Neural progenitor cell (in vitro differentiated cells): Measurements from ENCODE around the gene PLEKHF1. TPM values are rescaled to one million over a fixed set of nuclear protein-coding genes. Genes with fewer than 3 reads are reported as not detected.
"Not testable (repeated sequence)": the region's sequence is repeated elsewhere in the genome, so short reads cannot be mapped to it uniquely, and the experiment has no call there.

ENCODE experiments used
- DNase-seq: peaks from one replicate; pipeline ENCODE4 v3.0.0-alpha.2; 2016; ENCODE audit warnings: low spot score
- H2AFZ ChIP-seq: fragments of 200-600 bp; sonication (generic); replicated peaks from 2 replicates; pipeline ENCODE4 v1.6.1; 2016; ENCODE audit warnings: antibody characterized with exemption
- H3F3A ChIP-seq: fragments of 200-600 bp; sonication (generic); 2 replicates; pipeline ENCODE4 v1.6.1; 2016; ENCODE audit warnings: antibody characterized with exemption, low read depth
- H3K27ac ChIP-seq: fragments of 200-600 bp; sonication (generic); 2 replicates; pipeline ENCODE4 v1.5.1; 2016; ENCODE audit warnings: mild to moderate bottlenecking
- H3K27me3 ChIP-seq: fragments of 200-600 bp; sonication (generic); 2 replicates; pipeline ENCODE4 v1.6.1; 2016; ENCODE audit warnings: mild to moderate bottlenecking, moderate library complexity
- H3K36me3 ChIP-seq: fragments of 200-600 bp; sonication (generic); 2 replicates; pipeline ENCODE4 v1.5.1; 2016
- H3K4me1 ChIP-seq: fragments of 200-600 bp; sonication (generic); 2 replicates; pipeline ENCODE4 v1.6.1; 2016; ENCODE audit warnings: mixed run types
- H3K4me2 ChIP-seq: fragments of 200-600 bp; sonication (generic); 2 replicates; pipeline ENCODE4 v1.6.1; 2016
- H3K4me3 ChIP-seq: fragments of 200-600 bp; sonication (generic); 2 replicates; pipeline ENCODE4 v1.5.1; 2016
- H3K79me2 ChIP-seq: fragments of 200-600 bp; sonication (generic); 2 replicates; pipeline ENCODE4 v1.6.1; 2016; ENCODE audit warnings: low read depth
- H3K9ac ChIP-seq: fragments of 200-600 bp; sonication (generic); 2 replicates; pipeline ENCODE4 v1.6.1; 2016
- H3K9me3 ChIP-seq: fragments of 200-600 bp; sonication (generic); 2 replicates; pipeline ENCODE4 v1.5.1; 2016; ENCODE audit warnings: low read depth
- H4K20me1 ChIP-seq: fragments of 200-600 bp; sonication (generic); 2 replicates; pipeline ENCODE4 v1.6.1; 2016; ENCODE audit warnings: low read depth
- H3K27ac Mint-ChIP-seq: 3 replicates; pipeline ENCODE4 v1.8.0; 2021; ENCODE audit warnings: mixed read lengths
- H3K27me3 Mint-ChIP-seq: 2 replicates; pipeline ENCODE4 v1.8.0; 2022; ENCODE audit warnings: low read depth, mild to moderate bottlenecking, inconsistent platforms, moderate library complexity, mixed read lengths; ENCODE audit not compliant: insufficient read depth
- H3K36me3 Mint-ChIP-seq: 3 replicates; pipeline ENCODE4 v1.8.0; 2021; ENCODE audit warnings: mixed read lengths
- H3K4me1 Mint-ChIP-seq: 3 replicates; pipeline ENCODE4 v1.8.0; 2021; ENCODE audit warnings: mixed read lengths
- H3K4me3 Mint-ChIP-seq: 3 replicates; pipeline ENCODE4 v1.8.0; 2021; ENCODE audit warnings: mild to moderate bottlenecking, moderate library complexity, mixed read lengths
- H3K9me3 Mint-ChIP-seq: 3 replicates; pipeline ENCODE4 v1.8.0; 2020; ENCODE audit warnings: mixed read lengths
- EZH2 ChIP-seq: fragments of 200-600 bp; sonication (generic); IDR thresholded peaks from 2 replicates; pipeline ENCODE4 v1.6.1; 2017; ENCODE audit warnings: antibody characterized with exemption, mild to moderate bottlenecking, moderate library complexity
- EZH2phosphoT487 ChIP-seq: fragments of 200-600 bp; sonication (generic); IDR thresholded peaks from 2 replicates; pipeline ENCODE4 v1.6.1; 2017; ENCODE audit warnings: antibody characterized with exemption
- total RNA-seq: library from RNA; depleted of rRNA; stranded (reverse); fragments of >200 nt; gene quantifications from 2 replicates; pipeline ENCODE4 v1.2.3, GENCODE V29; 2015; ENCODE audit warnings: low replicate concordance
- TF ChIP-seq, protein P1 (sequence below): fragments of 200-600 bp; sonication (generic); IDR thresholded peaks from 2 replicates; pipeline ENCODE4 v1.5.1; 2017; ENCODE audit warnings: antibody characterized with exemption, mild to moderate bottlenecking

PLEKHF1 gene
- total RNA-seq, 1 donor from 2014 or later = 1.2 TPM

DNA sequence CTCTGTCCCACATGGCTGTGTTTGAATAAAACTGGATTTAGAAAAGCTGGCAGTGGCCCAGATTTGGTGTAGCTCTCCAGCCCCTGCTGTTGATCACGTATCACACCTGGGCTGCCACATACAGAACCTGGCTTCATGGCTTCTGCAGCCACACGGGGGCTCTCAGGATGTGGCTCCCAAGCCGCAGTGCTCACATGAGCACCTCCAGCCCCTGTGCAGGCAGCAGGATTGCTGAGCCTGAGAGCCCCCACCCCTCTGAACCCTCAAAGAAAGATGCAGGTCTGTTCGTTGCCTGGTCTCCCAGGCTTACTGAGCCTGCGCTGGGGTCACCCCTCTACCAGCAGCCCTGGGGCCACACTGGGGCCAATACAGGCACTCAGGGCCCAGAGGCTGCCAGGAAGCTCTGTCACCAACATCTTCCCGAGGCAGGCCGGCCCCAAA is 2.7 kb downstream of the PLEKHF1 start:
- H3K4me2 ChIP-seq = no peak overlapping the region
- Mint-ChIP-seq H3K27me3 (peaks cover 25% of the 10 kb centered on the region), H3K4me1 (peaks cover 44% of the 10 kb centered on the region), H3K27ac (no peak overlapping the region), H3K36me3 (peaks cover 7% of the 10 kb centered on the region), H3K9me3 (no peaks in the 10 kb centered on the region), H3K4me3 (no peak overlapping the region)
- peaks cover 54% of the 10 kb centered on the region for H3K27me3 ChIP-seq
- H3K9me3 ChIP-seq = no peaks in the 10 kb centered on the region
- H3K9ac ChIP-seq = no peak overlapping the region
- TF ChIP-seq EZH2 = peak; percentile 29
- TF ChIP-seq, protein P1, sequence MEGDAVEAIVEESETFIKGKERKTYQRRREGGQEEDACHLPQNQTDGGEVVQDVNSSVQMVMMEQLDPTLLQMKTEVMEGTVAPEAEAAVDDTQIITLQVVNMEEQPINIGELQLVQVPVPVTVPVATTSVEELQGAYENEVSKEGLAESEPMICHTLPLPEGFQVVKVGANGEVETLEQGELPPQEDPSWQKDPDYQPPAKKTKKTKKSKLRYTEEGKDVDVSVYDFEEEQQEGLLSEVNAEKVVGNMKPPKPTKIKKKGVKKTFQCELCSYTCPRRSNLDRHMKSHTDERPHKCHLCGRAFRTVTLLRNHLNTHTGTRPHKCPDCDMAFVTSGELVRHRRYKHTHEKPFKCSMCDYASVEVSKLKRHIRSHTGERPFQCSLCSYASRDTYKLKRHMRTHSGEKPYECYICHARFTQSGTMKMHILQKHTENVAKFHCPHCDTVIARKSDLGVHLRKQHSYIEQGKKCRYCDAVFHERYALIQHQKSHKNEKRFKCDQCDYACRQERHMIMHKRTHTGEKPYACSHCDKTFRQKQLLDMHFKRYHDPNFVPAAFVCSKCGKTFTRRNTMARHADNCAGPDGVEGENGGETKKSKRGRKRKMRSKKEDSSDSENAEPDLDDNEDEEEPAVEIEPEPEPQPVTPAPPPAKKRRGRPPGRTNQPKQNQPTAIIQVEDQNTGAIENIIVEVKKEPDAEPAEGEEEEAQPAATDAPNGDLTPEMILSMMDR = no peak
- no peak overlapping the region for H3K4me3 ChIP-seq
- H4K20me1 ChIP-seq = peaks cover 11% of the 10 kb centered on the region
- DNase-seq = no peak
- H3K27ac ChIP-seq = no peak overlapping the region
- H3F3A ChIP-seq = peaks cover 22% of the 10 kb centered on the region
- no peak overlapping the region for H2AFZ ChIP-seq
- no peaks in the 10 kb centered on the region for H3K79me2 ChIP-seq
- H3K4me1 ChIP-seq = peaks cover 13% of the 10 kb centered on the region
- H3K36me3 ChIP-seq = no peaks in the 10 kb centered on the region

DNA sequence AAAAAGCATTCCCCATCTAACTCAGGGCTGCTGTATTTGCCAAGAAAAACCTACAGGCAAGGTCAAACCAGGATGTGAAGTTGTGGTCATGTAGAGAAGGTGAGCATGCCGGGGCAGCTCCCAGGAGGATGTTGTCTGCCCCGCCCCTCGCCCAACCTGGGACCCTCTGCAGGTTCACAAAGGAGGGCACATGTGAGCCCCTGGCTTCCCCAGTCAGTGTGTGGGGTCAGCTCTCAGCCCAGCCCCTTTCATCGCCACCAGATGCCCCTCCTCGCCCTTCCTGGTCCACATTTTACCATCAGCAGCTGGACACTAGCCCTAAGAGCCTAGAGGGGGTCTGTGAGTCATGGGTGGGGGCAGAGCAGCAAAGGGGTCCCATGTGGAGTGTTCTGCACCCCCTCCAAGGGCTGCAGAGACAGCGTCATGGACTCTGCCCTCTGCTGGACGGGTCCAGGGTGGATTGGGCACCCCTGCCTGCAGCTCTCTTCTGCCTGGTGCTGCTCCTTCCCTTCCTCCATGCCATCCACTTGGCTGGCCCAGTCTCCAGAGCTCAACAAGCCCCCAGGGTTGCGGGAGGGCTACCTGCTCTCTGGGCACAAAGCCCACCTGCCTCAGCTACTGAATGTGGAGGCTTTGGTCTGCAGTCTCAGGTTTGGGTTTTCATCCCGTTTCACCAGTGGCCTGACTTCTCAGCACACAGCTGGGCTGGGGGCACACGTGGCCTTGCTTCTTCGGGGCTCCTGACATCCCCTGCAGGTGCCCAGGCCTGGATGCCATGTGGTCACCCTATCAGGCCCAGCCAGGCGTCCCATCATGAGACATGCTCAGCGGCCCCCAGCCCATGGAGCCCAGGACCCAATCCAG is 3.7 kb downstream of the PLEKHF1 start:
- H3K9me3 ChIP-seq = no peaks in the 10 kb centered on the region
- DNase-seq = no peak
- H3K4me1 Mint-ChIP-seq = peaks cover 38% of the 10 kb centered on the region
- H3K4me3 ChIP-seq = no peak overlapping the region
- peaks cover 7% of the 10 kb centered on the region for H3K36me3 Mint-ChIP-seq
- H3K27ac ChIP-seq = no peak overlapping the region
- H3F3A ChIP-seq = peaks cover 22% of the 10 kb centered on the region
- H3K27me3 Mint-ChIP-seq = peaks cover 20% of the 10 kb centered on the region
- H3K27ac Mint-ChIP-seq = no peak overlapping the region
- H3K27me3 ChIP-seq = peaks cover 44% of the 10 kb centered on the region
- TF ChIP-seq EZH2 (no peak), EZH2phosphoT487 (no peak)
- TF ChIP-seq, protein P1 = peak; percentile 36
- no peak overlapping the region for H3K9ac ChIP-seq
- H4K20me1 ChIP-seq = peaks cover 11% of the 10 kb centered on the region
- peaks cover 13% of the 10 kb centered on the region for H3K4me1 ChIP-seq
- H3K4me3 Mint-ChIP-seq = no peak overlapping the region
- H3K4me2 ChIP-seq = no peak overlapping the region
- no peaks in the 10 kb centered on the region for H3K36me3 ChIP-seq
- no peaks in the 10 kb centered on the region for H3K9me3 Mint-ChIP-seq
- H2AFZ ChIP-seq = no peak overlapping the region
- no peaks in the 10 kb centered on the region for H3K79me2 ChIP-seq

DNA sequence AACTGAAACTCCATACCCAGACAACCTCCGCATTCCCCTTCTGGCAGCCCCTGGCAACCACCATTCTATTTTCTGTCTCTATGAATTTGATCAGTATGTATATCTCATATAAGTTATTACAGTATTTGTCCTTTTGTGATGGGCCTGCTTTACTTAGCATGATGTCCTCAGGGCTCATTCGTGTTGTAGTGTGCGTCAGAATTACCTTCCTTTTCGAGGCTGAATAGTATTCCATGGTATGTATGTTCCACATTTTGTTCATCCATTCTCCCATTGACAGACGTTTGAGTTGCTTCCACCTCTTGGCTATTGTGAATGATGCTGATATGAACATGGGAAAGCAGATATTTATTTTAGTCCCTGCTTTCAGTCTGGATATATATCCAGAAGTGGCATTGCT is 5.0 kb downstream of the PLEKHF1 start:
- H3K4me3 Mint-ChIP-seq = no peak overlapping the region

DNA sequence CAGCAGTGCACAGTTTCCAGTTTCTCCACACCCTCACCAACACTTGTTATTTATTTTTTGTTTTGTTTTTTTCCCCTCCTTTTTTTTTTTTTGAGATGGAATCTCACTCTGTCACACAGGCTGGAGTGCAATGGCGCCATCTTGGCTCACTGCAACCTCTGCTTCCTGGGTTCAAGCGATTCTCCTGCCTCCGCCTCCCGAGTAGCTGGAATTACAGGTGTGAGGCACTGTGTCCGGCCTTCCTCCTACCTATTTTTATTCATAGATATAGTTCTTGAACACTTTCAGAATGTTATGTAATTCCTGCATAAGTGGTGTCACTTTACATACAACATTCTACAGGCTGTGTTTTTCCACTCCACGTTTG is 5.7 kb downstream of the PLEKHF1 start:
- H3K27ac ChIP-seq, H3K36me3 Mint-ChIP-seq: not testable (repeated sequence)

More for the DNA sequence above, 5.0 kb downstream of the PLEKHF1 start:
- Histone ChIP-seq H3K79me2 (no peaks in the 10 kb centered on the region), H4K20me1 (peaks cover 11% of the 10 kb centered on the region), H3F3A (peaks cover 22% of the 10 kb centered on the region), H3K4me2 (no peak overlapping the region), H2AFZ (no peak overlapping the region), H3K27ac (no peak overlapping the region), H3K4me1 (peaks cover 13% of the 10 kb centered on the region), H3K9me3 (no peaks in the 10 kb centered on the region), H3K27me3 (peaks cover 32% of the 10 kb centered on the region), H3K36me3 (no peaks in the 10 kb centered on the region), H3K4me3 (no peak overlapping the region), H3K9ac (no peak overlapping the region)
- no peak for DNase-seq
- H3K36me3 Mint-ChIP-seq = peaks cover 7% of the 10 kb centered on the region
- peaks cover 12% of the 10 kb centered on the region for H3K27me3 Mint-ChIP-seq
- H3K4me1 Mint-ChIP-seq = peaks cover 30% of the 10 kb centered on the region
- H3K9me3 Mint-ChIP-seq = no peaks in the 10 kb centered on the region
- H3K27ac Mint-ChIP-seq = no peak overlapping the region
- TF ChIP-seq EZH2 = no peak
- TF ChIP-seq, protein P1 = no peak
- TF ChIP-seq EZH2phosphoT487 = no peak

More for the DNA sequence above, 5.7 kb downstream of the PLEKHF1 start:
- peaks cover 30% of the 10 kb centered on the region for H3K4me1 Mint-ChIP-seq
- peaks cover 19% of the 10 kb centered on the region for H3F3A ChIP-seq
- H3K36me3 ChIP-seq, H3K4me3 ChIP-seq, H3K9me3 Mint-ChIP-seq, H2AFZ ChIP-seq, H3K4me2 ChIP-seq, H3K79me2 ChIP-seq, H3K9me3 ChIP-seq, H3K27ac Mint-ChIP-seq, H3K9ac ChIP-seq, H3K4me3 Mint-ChIP-seq, DNase-seq: not testable (repeated sequence)
- peaks cover 24% of the 10 kb centered on the region for H3K27me3 ChIP-seq
- H3K27me3 Mint-ChIP-seq = peaks cover 13% of the 10 kb centered on the region
- peaks cover 11% of the 10 kb centered on the region for H4K20me1 ChIP-seq
- peaks cover 10% of the 10 kb centered on the region for H3K4me1 ChIP-seq
